Measurements from ENCODE around the gene ARID4B.
"Not testable (repeated sequence)": the region's sequence is repeated elsewhere in the genome, so short reads cannot be mapped to it uniquely, and the experiment has no call there.

The ARID4B gene

DNA sequence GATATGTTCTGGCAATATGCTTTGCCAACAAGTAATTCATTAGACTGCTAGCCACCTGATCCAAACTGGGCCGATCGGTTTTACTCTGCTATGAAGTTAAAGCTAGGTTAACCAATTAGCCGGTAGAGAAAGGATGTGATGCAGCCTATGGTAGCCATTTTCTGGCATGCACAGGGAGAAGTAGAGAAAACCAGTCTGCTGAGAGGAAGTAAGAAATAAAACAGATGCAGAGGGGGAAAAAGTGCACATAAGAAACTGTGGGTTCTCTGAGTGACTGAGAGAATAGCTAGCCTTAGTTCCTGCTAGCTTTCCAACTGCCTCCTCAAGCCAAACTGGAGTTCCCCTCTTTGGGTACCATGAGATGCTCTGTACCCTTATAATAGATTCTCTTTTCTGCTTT lies 52.8 kb downstream of the ARID4B start:
- DNase-seq (ENCODE audit: low read depth in 1 of 2, low spot score in 1 of 2) = no peak

GRCh38 chr1:235272851-235273250 lies 55.1 kb downstream of the ARID4B start:
- DNase-seq (ENCODE audit: low read depth in 1 of 2, low spot score in 1 of 2) = no peak

DNA sequence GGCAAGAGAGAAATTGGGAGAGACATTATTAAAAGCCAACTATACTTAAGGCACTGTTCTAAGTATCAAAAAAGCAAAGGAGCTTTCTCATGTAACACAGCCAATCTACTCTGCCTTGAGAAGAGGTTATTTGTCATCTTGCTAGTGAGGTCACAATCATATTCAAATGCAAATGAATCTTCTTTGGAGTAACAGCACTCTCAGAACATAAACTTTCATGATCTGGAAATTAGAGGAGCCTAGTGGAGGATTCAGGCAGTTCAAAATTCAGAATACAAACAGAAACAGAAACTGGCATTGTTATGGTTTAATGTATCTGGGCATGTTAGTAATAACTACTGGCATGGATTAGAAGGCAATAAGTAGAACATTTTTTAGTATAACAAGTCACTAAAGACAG lies 57.4 kb downstream of the ARID4B start:
- DNase-seq (ENCODE audit: low read depth in 1 of 2, low spot score in 1 of 2) = no peak

DNA sequence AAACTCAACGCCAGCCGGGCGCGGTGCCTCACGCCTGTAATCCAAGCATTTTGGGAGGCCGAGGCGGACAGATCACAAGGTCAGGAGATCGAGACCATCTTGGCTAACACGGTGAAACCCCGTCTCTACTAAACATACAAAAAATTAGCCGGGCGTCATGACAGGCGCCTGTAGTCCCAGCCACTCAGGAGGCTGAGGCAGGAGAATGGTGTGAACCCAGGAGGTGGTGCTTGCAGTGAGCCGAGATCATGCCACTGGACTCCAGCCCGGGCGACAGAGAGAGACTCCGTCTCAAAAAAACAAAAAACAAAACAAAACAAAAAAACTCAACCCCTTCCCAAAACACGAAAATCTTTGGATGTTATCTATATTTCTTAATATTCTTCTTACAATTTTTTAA lies 58.0 kb downstream of the ARID4B start:
- DNase-seq (ENCODE audit: low read depth in 1 of 2, low spot score in 1 of 2) = not testable (repeated sequence)

DNA sequence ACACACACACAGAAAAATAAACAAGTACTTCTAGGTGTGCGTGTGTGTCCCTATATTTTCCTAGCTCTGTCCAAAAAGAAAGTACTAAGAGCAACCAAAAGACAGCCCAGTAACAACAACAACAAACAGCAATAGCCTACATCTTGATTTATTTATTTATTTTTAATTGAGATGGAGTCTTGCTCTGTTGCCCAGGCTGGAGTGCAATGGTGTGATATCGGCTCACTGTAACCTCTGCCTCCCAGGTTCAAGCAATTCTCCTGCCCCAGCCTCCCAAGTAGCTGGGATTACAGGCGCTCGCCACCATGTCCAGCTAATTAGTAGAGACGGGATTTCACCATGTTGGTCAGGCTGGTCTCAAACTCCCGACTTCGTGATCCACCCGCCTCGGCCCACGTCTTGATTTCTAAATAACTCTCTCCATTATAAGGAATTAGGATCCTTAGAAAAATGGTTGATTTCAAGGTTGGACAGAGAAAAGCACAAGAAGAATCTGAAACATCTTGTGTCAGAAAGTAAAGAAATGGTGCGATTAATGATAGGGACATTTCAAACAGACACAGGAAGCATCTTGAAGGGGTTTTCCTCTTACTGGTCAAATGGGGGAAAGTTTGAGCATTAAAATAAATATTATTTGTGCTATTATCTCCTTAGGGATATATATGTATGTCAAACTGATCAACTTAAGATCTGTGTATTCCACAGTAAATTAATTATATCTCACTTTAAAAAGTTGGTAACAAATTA lies 59.4 kb downstream of the ARID4B start:
- no peak for DNase-seq (ENCODE audit: low read depth in 1 of 2, low spot score in 1 of 2)

- DNase-seq (ENCODE audit: low read depth in 1 of 2, low spot score in 1 of 2) = no peak
Observed at GRCh38 chr1:235266967-235267366, 61.0 kb downstream of the ARID4B start.

GRCh38 chr1:235266325-235266724 lies 61.7 kb downstream of the ARID4B start:
- DNase-seq (ENCODE audit: low read depth in 1 of 2, low spot score in 1 of 2) = no peak

GRCh38 chr1:235265900-235266299 lies 62.1 kb downstream of the ARID4B start:
- DNase-seq (ENCODE audit: low read depth in 1 of 2, low spot score in 1 of 2) = no peak

DNA sequence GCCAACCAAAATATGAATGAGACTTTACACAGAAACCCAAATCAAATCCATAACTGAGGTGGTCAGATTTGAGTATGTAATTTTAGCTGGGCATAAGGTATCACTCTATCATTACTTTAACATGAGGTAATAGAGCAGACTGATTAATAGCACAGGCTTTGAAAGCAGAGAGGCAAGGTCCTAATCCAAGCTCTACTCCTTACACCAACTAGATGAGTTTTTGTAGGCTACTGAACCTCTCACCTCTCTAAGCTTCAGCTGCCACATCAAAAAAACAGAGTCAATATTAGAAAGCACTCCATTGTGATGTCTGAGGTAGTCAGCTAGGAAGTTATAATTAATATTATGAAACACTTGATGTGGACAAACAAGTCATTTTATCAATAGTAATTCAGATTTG lies 63.7 kb downstream of the ARID4B start:
- no peak for DNase-seq (ENCODE audit: low read depth in 1 of 2, low spot score in 1 of 2)

- no peak for DNase-seq (ENCODE audit: low read depth in 1 of 2, low spot score in 1 of 2)
Observed at GRCh38 chr1:235262539-235262938, 65.4 kb downstream of the ARID4B start.

GRCh38 chr1:235261243-235261642 lies 66.7 kb downstream of the ARID4B start:
- no peak for DNase-seq (ENCODE audit: low read depth in 1 of 2, low spot score in 1 of 2)

- no peak for DNase-seq (ENCODE audit: low read depth in 1 of 2, low spot score in 1 of 2)
Observed at GRCh38 chr1:235259133-235259778, 68.7 kb downstream of the ARID4B start.

DNA sequence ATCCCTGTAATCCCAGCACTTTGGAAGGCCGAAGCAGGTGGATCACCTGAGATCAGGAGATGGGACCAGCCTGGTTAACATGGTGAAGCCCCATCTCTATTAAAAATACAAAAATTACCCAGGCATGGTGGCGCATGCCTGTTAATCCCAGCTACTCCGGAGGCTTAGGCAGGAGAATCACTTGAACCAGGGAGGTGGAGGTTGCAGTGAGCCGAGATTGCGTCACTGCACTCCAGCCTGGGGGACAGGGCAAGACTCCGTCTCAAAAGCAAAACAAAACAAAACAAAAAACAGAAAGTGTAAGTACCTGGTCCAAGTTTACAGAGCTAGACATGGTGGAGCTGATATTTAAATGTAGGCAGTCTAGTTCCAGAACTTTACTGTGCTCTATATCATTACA lies 69.9 kb downstream of the ARID4B start:
- DNase-seq (ENCODE audit: low read depth in 1 of 2, low spot score in 1 of 2) = not testable (repeated sequence)

GRCh38 chr1:235254721-235255120 lies 73.3 kb downstream of the ARID4B start:
- DNase-seq (ENCODE audit: low read depth in 1 of 2, low spot score in 1 of 2) = no peak

DNA sequence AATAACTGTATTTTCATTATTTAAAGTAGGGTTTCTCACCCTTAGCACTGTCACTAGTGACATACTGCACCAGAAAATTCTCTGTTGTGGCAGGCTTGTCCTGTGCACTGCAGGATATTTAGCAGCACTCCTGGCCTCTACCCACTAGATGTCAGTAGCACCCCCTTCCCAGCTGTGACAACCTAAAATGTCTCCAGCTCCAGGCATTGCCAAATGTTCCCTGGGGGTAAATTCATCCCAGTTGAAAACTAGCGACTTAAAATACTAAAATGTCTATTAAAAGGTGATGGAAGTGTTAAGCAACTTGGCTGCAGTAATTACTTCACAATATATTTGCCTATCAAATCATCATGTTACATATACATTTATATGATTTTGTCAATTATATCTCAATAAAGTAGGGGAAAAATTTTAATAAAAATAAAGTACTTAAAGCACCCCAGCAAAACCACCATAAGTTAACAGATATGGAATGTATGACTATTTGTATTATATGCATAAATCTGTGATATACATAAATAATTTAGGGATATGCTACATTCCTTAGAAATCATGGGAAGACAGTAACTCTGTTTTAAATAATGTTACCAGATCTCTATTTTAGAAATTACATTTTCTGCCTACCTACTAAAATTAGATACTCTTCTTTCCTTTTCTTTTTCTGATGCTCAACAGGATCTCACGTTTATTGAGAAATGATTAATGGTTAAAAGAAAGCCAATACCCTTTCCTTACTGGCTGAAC lies 74.6 kb downstream of the ARID4B start:
- DNase-seq (ENCODE audit: low read depth in 1 of 2, low spot score in 1 of 2) = peak; percentile 9 to 52

- DNase-seq (ENCODE audit: low read depth in 1 of 2, low spot score in 1 of 2) = no peak
Observed at GRCh38 chr1:235250430-235250829, 77.5 kb downstream of the ARID4B start.

- no peak for DNase-seq (ENCODE audit: low read depth in 1 of 2, low spot score in 1 of 2)
Observed at GRCh38 chr1:235246022-235246948, 81.7 kb downstream of the ARID4B start.

- DNase-seq (ENCODE audit: low read depth in 1 of 2, low spot score in 1 of 2) = no peak
Observed at GRCh38 chr1:235244974-235245592, 82.9 kb downstream of the ARID4B start.

DNA sequence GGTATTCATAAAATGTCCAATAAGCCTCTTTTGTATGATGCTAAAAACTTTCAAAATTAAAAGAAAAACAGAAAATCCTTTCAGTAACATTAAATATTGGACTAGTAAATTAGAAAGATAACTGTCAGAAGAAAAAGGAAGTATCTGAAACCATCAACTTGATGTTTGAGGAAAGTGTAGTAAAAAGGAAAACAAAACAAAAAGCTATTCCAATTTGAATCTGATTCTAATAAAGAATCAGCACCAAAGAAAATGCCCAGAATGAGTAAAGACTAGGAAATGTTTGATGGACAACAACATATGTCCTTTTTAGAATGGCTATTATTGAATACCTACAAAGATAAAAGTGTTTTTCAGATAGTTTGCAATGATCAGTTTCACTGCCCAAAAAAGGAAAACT lies 87.0 kb downstream of the ARID4B start:
- no peak for DNase-seq (ENCODE audit: low read depth in 1 of 2, low spot score in 1 of 2)

DNA sequence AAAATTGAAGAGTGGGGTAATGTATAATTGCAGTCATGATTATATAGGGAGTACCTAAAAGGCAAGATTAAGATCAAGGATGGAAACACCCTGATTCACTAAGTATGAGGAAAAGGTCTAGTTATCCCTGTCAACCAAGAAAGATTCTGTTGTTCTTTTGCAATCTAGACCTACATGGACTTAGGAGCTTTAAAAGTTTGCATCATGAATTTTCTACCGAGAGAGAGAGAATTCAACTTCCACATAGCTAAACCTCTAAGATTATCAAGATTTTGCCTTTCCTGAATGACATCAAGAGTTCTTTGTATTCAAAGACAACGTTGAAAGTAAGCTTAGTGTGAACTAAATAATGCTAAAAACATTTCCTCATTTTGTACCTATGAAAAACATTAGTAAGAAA lies 88.1 kb downstream of the ARID4B start:
- no peak for DNase-seq (ENCODE audit: low read depth in 1 of 2, low spot score in 1 of 2)

- DNase-seq (ENCODE audit: low read depth in 1 of 2, low spot score in 1 of 2) = no peak
Observed at GRCh38 chr1:235238558-235238957, 89.4 kb downstream of the ARID4B start.

Data from activated CD4-positive, alpha-beta T cell treated with anti-CD3 and anti-CD28 coated beads, Interleukin-2, amount 50 U/mL, for 24 hours (primary cell).